ENCODE measurements around the gene MAN1A2. TPM values are rescaled to one million over a fixed set of nuclear protein-coding genes. Genes with fewer than 3 reads are reported as not detected.

MAN1A2 gene
- total and polyA plus RNA-seq, 9 donors = 14.6 to 33.6 (median 26.1) TPM

DNA sequence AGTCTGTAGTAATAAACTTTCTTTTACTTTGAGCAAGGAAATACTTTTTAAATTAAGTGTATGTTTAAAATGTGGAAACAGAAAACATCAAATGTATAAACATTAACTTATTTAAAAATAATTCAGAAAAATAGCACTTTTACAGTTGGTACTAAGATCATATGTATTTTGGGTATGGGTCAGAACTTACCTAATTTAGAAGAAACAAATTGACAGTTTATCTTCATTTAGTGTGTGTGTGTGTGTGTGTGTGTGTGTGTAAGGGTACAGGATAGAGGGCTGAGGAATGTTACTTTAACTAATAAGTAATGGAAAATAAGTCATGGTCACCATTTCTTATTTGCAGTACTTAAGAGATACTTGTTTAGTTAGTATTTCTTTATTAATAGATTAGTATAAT lies 3.3 kb downstream of the MAN1A2 start:
- no peaks in the 10 kb centered on the region for H3K9me3 ChIP-seq (replicated peaks; ENCODE audit: control insufficient read depth, low read depth, low read length)
- H3K4me1 ChIP-seq (ENCODE audit: control insufficient read depth, insufficient read depth, low read length) = peaks cover 8% of the 10 kb centered on the region
- H3K36me3 ChIP-seq (ENCODE audit: control insufficient read depth, insufficient read depth, low read length) = no peaks in the 10 kb centered on the region
- no peak for DNase-seq
- no peaks in the 10 kb centered on the region for H3K27me3 ChIP-seq (ENCODE audit: control insufficient read depth, insufficient read depth, low read length)
- H3K4me3 ChIP-seq (ENCODE audit: low read length) = no peak overlapping the region
- H3K27ac ChIP-seq (ENCODE audit: low read length) = no peak overlapping the region

GRCh38 chr1:117371441-117372151 lies 4.3 kb downstream of the MAN1A2 start:
- no peak overlapping the region for H3K4me3 ChIP-seq (ENCODE audit: low read length)
- no peaks in the 10 kb centered on the region for H3K27me3 ChIP-seq (ENCODE audit: control insufficient read depth, insufficient read depth, low read length)
- peaks cover 5% of the 10 kb centered on the region for H3K4me1 ChIP-seq (ENCODE audit: control insufficient read depth, insufficient read depth, low read length)
- H3K9me3 ChIP-seq (replicated peaks; ENCODE audit: control insufficient read depth, low read depth, low read length) = no peaks in the 10 kb centered on the region
- H3K27ac ChIP-seq (ENCODE audit: low read length) = no peak overlapping the region
- DNase-seq = no peak
- 39% methylated on average over 1 of the region's 4 CpGs for WGBS (ENCODE audit: insufficient coverage)
- no peaks in the 10 kb centered on the region for H3K36me3 ChIP-seq (ENCODE audit: control insufficient read depth, insufficient read depth, low read length)

DNA sequence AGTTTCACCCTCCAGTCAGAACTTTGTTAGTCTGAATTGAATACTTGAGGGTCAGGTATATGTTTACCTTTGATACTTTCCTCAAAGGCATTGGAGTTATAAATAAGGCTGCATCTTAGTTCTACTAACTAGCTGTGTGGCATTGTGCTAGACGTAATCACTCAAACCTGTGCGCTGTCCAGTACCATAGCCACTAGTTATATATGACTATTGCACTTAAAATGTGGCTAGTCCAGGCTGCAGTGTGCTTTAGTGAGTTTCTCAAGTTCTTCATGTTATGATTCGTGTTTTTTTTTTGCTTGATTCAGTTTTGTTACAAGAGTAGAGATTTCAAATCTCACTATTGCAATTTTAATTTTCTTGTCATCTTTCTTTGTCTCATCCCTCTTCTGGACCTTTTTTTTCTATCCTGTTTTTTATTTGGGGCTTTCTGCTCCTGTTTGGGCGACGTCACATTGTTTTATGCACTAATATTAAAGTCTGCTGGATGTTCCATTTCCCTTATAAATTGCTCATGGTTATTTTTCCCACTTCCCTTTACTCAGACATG lies 5.7 kb downstream of the MAN1A2 start:
- Histone ChIP-seq H3K27me3 (ENCODE audit: control insufficient read depth, insufficient read depth, low read length) (no peaks in the 10 kb centered on the region), H3K36me3 (ENCODE audit: control insufficient read depth, insufficient read depth, low read length) (no peaks in the 10 kb centered on the region), H3K27ac (ENCODE audit: low read length) (no peak overlapping the region), H3K9me3 (replicated peaks; ENCODE audit: control insufficient read depth, low read depth, low read length) (no peaks in the 10 kb centered on the region), H3K4me1 (ENCODE audit: control insufficient read depth, insufficient read depth, low read length) (peaks cover 5% of the 10 kb centered on the region), H3K4me3 (ENCODE audit: low read length) (no peak overlapping the region)
- DNase-seq = no peak
- no CpG with 5 or more reads among the region's 5 CpGs for WGBS (ENCODE audit: insufficient coverage)

GRCh38 chr1:117373932-117374331 lies 6.7 kb downstream of the MAN1A2 start:
- Histone ChIP-seq H3K27ac (ENCODE audit: low read length) (no peak overlapping the region), H3K4me3 (ENCODE audit: low read length) (no peak overlapping the region), H3K9me3 (replicated peaks; ENCODE audit: control insufficient read depth, low read depth, low read length) (no peaks in the 10 kb centered on the region), H3K27me3 (ENCODE audit: control insufficient read depth, insufficient read depth, low read length) (no peaks in the 10 kb centered on the region), H3K36me3 (ENCODE audit: control insufficient read depth, insufficient read depth, low read length) (no peaks in the 10 kb centered on the region), H3K4me1 (ENCODE audit: control insufficient read depth, insufficient read depth, low read length) (peaks cover 5% of the 10 kb centered on the region)
- no peak for DNase-seq
- WGBS (ENCODE audit: insufficient coverage) = 70% methylated on average over 2 of the region's 4 CpGs

DNA sequence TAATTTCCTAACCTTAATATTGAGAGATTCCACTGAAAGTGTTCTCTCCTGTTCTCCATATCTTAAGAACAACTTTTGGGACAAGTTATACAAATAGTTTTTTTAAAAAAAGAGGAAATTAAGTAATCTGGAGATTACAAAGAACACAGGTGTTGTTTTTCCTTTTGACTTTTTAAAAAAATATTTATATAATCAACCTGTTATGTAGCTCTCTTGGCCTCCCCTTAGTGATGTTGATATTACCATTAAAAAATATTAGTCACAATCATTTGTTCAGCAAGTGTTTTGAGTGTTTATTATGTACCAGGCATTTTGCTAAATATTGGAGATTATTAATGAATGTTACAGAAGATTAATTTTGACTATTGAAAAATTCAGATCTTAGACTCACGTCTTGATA lies 8.1 kb downstream of the MAN1A2 start:
- H3K9me3 ChIP-seq (replicated peaks; ENCODE audit: control insufficient read depth, low read depth, low read length) = no peaks in the 10 kb centered on the region
- H3K4me3 ChIP-seq (ENCODE audit: low read length) = no peak overlapping the region
- WGBS (ENCODE audit: insufficient coverage) = no CpG with 5 or more reads among the region's 1 CpG
- H3K27ac ChIP-seq (ENCODE audit: low read length) = no peak overlapping the region
- no peak for DNase-seq
- H3K4me1 ChIP-seq (ENCODE audit: control insufficient read depth, insufficient read depth, low read length) = peaks cover 5% of the 10 kb centered on the region
- no peaks in the 10 kb centered on the region for H3K27me3 ChIP-seq (ENCODE audit: control insufficient read depth, insufficient read depth, low read length)
- H3K36me3 ChIP-seq (ENCODE audit: control insufficient read depth, insufficient read depth, low read length) = no peaks in the 10 kb centered on the region

DNA sequence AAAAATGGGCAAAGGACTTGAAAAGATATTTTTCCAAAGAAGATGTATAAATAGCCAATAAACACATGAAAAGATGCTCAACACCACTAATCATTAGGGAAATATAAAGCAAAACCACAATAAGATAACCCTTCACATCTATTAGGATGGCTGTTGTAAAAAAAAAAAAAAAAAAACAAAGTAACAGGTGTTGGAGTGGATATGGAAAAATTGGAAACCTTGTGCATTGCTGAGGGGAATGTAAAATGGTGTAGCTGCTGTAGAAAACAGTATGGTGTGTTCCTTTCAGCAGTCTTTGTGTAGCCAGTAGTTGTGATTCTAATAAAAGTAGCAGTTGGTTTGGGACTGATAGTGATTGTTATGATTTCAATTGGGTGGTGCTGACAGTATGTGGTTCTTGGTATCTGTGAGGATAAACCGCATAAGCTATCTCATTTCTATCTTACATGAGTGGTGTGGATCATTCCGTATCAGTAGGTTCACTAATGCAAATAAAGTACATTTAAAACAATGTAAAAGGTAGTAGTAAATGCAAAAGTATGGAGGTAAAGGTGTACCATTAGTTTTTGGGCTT lies 19.9 kb downstream of the MAN1A2 start:
- DNase-seq = no peak
- no peak overlapping the region for H3K27ac ChIP-seq (ENCODE audit: low read length)
- no CpG with 5 or more reads among the region's 2 CpGs for WGBS (ENCODE audit: insufficient coverage)
- peaks cover 3% of the 10 kb centered on the region for H3K4me1 ChIP-seq (ENCODE audit: control insufficient read depth, insufficient read depth, low read length)
- no peak overlapping the region for H3K4me3 ChIP-seq (ENCODE audit: low read length)
- H3K27me3 ChIP-seq (ENCODE audit: control insufficient read depth, insufficient read depth, low read length) = no peaks in the 10 kb centered on the region
- H3K9me3 ChIP-seq (replicated peaks; ENCODE audit: control insufficient read depth, low read depth, low read length) = peaks cover 10% of the 10 kb centered on the region
- no peaks in the 10 kb centered on the region for H3K36me3 ChIP-seq (ENCODE audit: control insufficient read depth, insufficient read depth, low read length)

DNA sequence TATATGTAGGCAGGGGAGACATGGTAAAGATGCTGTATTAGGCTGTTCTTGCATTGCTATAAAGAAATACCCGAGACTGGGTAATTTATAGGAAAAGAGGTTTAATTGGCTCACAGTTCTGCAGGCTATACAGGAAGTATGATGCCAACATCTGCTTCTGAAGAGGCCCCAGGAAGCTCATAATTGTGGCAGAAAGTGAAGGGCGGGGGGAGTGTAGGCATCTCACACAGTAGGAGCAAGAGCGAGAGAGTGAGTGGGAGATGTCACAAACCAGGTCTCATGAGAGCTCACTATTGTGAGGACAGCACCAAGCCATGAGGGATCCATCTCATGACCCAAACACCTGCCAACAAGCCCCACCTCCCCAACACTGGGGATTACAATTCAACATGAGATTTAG lies 21.1 kb downstream of the MAN1A2 start:
- no peak overlapping the region for H3K27ac ChIP-seq (ENCODE audit: low read length)
- no peaks in the 10 kb centered on the region for H3K36me3 ChIP-seq (ENCODE audit: control insufficient read depth, insufficient read depth, low read length)
- no peak overlapping the region for H3K4me3 ChIP-seq (ENCODE audit: low read length)
- WGBS (ENCODE audit: insufficient coverage) = 79% methylated on average over 2 of the region's 3 CpGs
- H3K27me3 ChIP-seq (ENCODE audit: control insufficient read depth, insufficient read depth, low read length) = no peaks in the 10 kb centered on the region
- peaks cover 4% of the 10 kb centered on the region for H3K9me3 ChIP-seq (replicated peaks; ENCODE audit: control insufficient read depth, low read depth, low read length)
- no peak for DNase-seq
- H3K4me1 ChIP-seq (ENCODE audit: control insufficient read depth, insufficient read depth, low read length) = peaks cover 3% of the 10 kb centered on the region

DNA sequence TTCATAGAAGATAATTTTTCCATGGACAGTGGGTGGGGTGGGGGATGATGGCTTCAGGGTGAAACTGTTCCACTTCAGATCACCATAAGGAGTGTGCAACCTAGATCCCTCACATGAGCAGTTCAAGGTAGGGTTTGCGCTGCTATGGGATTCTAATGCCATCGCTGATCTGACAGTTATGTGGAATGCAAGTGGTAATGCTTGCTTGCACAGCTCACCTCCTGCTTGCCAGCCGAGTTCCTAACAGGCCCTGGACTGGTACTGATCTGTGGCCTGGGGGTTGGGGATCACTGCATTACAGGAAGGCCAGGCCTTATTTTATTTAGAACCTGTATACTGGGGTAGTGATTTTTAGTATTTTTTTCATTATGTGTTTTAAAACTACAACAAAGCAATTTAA lies 22.0 kb downstream of the MAN1A2 start:
- H3K27ac ChIP-seq (ENCODE audit: low read length) = no peak overlapping the region
- peaks cover 2% of the 10 kb centered on the region for H3K9me3 ChIP-seq (replicated peaks; ENCODE audit: control insufficient read depth, low read depth, low read length)
- H3K36me3 ChIP-seq (ENCODE audit: control insufficient read depth, insufficient read depth, low read length) = no peaks in the 10 kb centered on the region
- H3K4me3 ChIP-seq (ENCODE audit: low read length) = no peak overlapping the region
- peaks cover 3% of the 10 kb centered on the region for H3K4me1 ChIP-seq (ENCODE audit: control insufficient read depth, insufficient read depth, low read length)
- DNase-seq = no peak
- WGBS (ENCODE audit: insufficient coverage) = 83% methylated on average over 3 of the region's 3 CpGs
- H3K27me3 ChIP-seq (ENCODE audit: control insufficient read depth, insufficient read depth, low read length) = no peaks in the 10 kb centered on the region

DNA sequence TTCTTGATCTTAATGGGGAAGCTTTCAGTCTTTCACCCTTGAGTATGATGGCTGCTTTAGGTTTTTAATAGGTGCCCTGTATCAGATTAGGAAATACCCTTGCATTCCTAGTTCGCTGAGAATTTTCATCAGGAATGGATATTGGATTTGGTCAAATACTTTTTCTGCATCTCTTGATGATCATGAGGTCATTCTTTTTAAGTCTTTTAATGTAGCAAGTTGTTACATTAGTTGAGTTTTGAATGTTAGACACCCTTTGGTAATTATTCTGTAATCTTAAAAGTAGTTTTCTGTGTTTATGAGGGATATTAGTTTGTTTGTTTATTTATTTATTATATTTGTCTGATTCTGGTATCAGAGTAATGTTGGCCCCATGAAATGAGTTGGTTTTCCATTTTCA lies 22.5 kb downstream of the MAN1A2 start:
- Histone ChIP-seq H3K9me3 (replicated peaks; ENCODE audit: control insufficient read depth, low read depth, low read length) (no peaks in the 10 kb centered on the region), H3K27me3 (ENCODE audit: control insufficient read depth, insufficient read depth, low read length) (no peaks in the 10 kb centered on the region), H3K4me3 (ENCODE audit: low read length) (no peak overlapping the region), H3K27ac (ENCODE audit: low read length) (no peak overlapping the region), H3K4me1 (ENCODE audit: control insufficient read depth, insufficient read depth, low read length) (peaks cover 3% of the 10 kb centered on the region), H3K36me3 (ENCODE audit: control insufficient read depth, insufficient read depth, low read length) (no peaks in the 10 kb centered on the region)
- no peak for DNase-seq
- no CpG with 5 or more reads among the region's 1 CpG for WGBS (ENCODE audit: insufficient coverage)

GRCh38 chr1:117392771-117393170 lies 25.5 kb downstream of the MAN1A2 start:
- DNase-seq = peak; percentile 37
- no peaks in the 10 kb centered on the region for H3K36me3 ChIP-seq (ENCODE audit: control insufficient read depth, insufficient read depth, low read length)
- H3K4me3 ChIP-seq (ENCODE audit: low read length) = no peak overlapping the region
- no peak overlapping the region for H3K27ac ChIP-seq (ENCODE audit: low read length)
- no peaks in the 10 kb centered on the region for H3K27me3 ChIP-seq (ENCODE audit: control insufficient read depth, insufficient read depth, low read length)
- peaks cover 3% of the 10 kb centered on the region for H3K4me1 ChIP-seq (ENCODE audit: control insufficient read depth, insufficient read depth, low read length)
- no CpG with 5 or more reads among the region's 1 CpG for WGBS (ENCODE audit: insufficient coverage)
- H3K9me3 ChIP-seq (replicated peaks; ENCODE audit: control insufficient read depth, low read depth, low read length) = no peaks in the 10 kb centered on the region

All from muscle of leg (tissue), 11 donors.